Spleen (tissue), 11 donors: ENCODE data around the gene MAP2K3. TPM values are rescaled to one million over a fixed set of nuclear protein-coding genes. Genes with fewer than 3 reads are reported as not detected.
"Not testable (repeated sequence)": the region's sequence is repeated elsewhere in the genome, so short reads cannot be mapped to it uniquely, and the experiment has no call there.

Source experiments
- DNase-seq: peaks from one replicate; pipeline ENCODE4 v3.0.0-alpha.2; 2020
- H3K27ac ChIP-seq, 8 donors: fragments of 200-600 bp; sonication (generic) in 7 of 8; 1 replicate in 4 of 8; 2 replicates in 4 of 8; pipeline versions ENCODE4 v1.5.0 to v1.8.0; 2016 to 2021; ENCODE audit warnings: inconsistent platforms in 4 of 8, mild to moderate bottlenecking in 4 of 8, moderate library complexity in 1 of 8
- H3K27me3 ChIP-seq, 7 donors: fragments of 200-600 bp; sonication (generic) in 6 of 7; replicated peaks in 1 of 7; 1 replicate in 4 of 7; 2 replicates in 3 of 7; pipeline versions ENCODE4 v1.5.0 to v1.8.0; 2016 to 2021; ENCODE audit warnings: inconsistent platforms in 3 of 7, mild to moderate bottlenecking in 1 of 7
- H3K36me3 ChIP-seq, 6 donors: fragments of 200-600 bp; sonication (generic) in 5 of 6; 1 replicate in 4 of 6; 2 replicates in 2 of 6; pipeline versions ENCODE4 v1.5.0 to v1.8.0; 2016 to 2021; ENCODE audit warnings: inconsistent platforms in 2 of 6
- H3K4me1 ChIP-seq, 6 donors: fragments of 200-600 bp; sonication (generic) in 5 of 6; 1 replicate in 3 of 6; 2 replicates in 3 of 6; pipeline versions ENCODE4 v1.5.0 to v1.8.0; 2016 to 2021; ENCODE audit warnings: inconsistent platforms in 3 of 6
- H3K4me3 ChIP-seq, 8 donors: fragments of 200-600 bp; sonication (generic) in 7 of 8; 1 replicate in 4 of 8; 2 replicates in 4 of 8; pipeline versions ENCODE4 v1.5.0 to v1.8.0; 2016 to 2021; ENCODE audit warnings: inconsistent platforms in 4 of 8, mild to moderate bottlenecking in 4 of 8, moderate library complexity in 2 of 8
- H3K9me3 ChIP-seq, 8 donors: fragments of 200-600 bp; sonication (generic) in 7 of 8; 1 replicate in 4 of 8; 2 replicates in 4 of 8; pipeline versions ENCODE4 v1.5.0 to v1.8.0; 2016 to 2021; ENCODE audit warnings: inconsistent platforms in 4 of 8
- POLR2AphosphoS5 ChIP-seq, 3 donors: sonication (generic); formaldehyde crosslinking; IDR thresholded peaks; one replicate each; pipeline ENCODE4 v1.5.1; 2017; ENCODE audit warnings: antibody characterized with exemption in 3 of 3
- WGBS, 5 donors: extraction: QIAGEN DNeasy Blood & Tissue Kit in 3 of 5; methylation state at CpG; one replicate each; pipeline versions ENCODE4 v1.1.5 to v1.1.7; 2013 to 2018; 5-methylcytosine and 5-hydroxymethylcytosine counted together
- intact Hi-C: fragments of 100-400 bp; cut with DNase I; formaldehyde crosslinking; loops from one replicate; pipeline ENCODE4 v1.15.0; 2023; ENCODE audit warnings: low total_unique reads
- polyA plus RNA-seq, 3 donors: library from polyadenylated mRNA; stranded (reverse); fragments of 200-250 nt; gene quantifications; one replicate each; pipeline ENCODE4 v1.2.1, GENCODE V29; 2013
- total RNA-seq, 7 donors: library from RNA; depleted of rRNA in 3 of 7; stranded (reverse); fragments of >200 nt in 3 of 7; fragmentation: NEBNext Ultra II Directional in 4 of 7; extraction: Animal tissue kit (Norgen Biotek cat#: 25700) in 4 of 7; gene quantifications; one replicate each; pipeline versions ENCODE4 v1.1.0 to v1.2.1, GENCODE V29; 2016 to 2021
- TF ChIP-seq, protein P1 (sequence below), 11 experiments: fragments of 200-600 bp in 7 of 11; fragments of 450-650 bp in 4 of 11; sonication (generic) in 4 of 11; IDR thresholded peaks in 8 of 11; conservative IDR thresholded peaks in 3 of 11; 1 replicate in 7 of 11; 2 replicates in 4 of 11; pipeline versions ENCODE4 v1.4.0 to v1.8.0; 2016 to 2021; ENCODE audit warnings: antibody characterized with exemption in 11 of 11, inconsistent platforms in 4 of 11, mild to moderate bottlenecking in 1 of 11
- donor health status: healthy with polysubstance abuse.
- donor health status: DM: no; HTN: no; CAD: no; lungs with moderate emphysema.
- donor health status: DM: no; HTN: no; CAD: no.
- donor health status: Bipolar disorder and iron deficiency.
- donor health status: healthy.
- donor health status: DM: no; HTN: no; CAD: no.
- donor health status: DM: yes; HTN: yes; CAD: no.

MAP2K3 gene
- total and polyA plus RNA-seq, 10 donors: 31.7 to 121 (median 62.5) TPM

DNA sequence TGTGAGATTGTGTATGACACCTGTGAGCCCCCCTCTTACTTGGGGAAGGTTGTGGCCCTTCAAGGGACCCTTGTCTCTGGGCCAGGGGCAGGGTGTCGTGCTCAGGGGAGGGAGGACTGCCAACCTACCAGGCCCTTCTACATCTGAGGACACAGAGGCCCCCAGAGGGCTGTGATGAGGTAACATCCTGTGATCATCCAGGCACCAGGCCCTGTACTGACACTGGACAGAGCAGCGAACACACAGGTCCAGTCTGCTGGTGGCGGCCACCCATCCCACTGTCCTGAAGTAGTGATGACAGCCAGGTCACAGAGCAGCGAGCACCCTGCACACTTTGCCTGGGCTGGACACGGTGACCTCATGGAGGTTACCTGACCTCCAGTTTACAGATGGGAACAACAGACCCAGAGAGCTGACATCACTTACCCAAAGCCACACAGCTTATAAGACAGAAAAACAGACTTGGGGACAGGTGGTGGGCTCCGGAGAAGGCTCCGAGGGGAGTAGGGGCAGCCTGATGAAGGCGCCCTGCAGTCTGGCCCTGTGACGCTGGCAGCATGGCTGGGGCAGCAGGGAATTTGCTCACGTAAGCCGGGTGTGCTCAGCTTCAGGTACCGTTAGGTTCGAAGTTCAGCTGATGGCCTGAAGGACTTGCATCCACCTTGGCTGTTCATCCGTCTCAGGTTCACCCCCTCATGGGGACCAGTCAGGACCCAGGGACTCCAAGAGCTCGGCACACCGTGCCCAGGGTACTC lies 30.9 kb downstream of the MAP2K3 start:
- not testable (repeated sequence) for H3K27me3 ChIP-seq, H3K9me3 ChIP-seq, H3K4me3 ChIP-seq
- Histone ChIP-seq H3K36me3 (peaks cover 0 to 53% (median 38%) of the 10 kb centered on the region in 6 donors), H3K27ac (peak overlapping the region in 1 of 8 donors; percentile 2), H3K4me1 (peaks cover 0 to 16% (median 6%) of the 10 kb centered on the region in 6 donors)
- intact Hi-C loops: loop anchor here (10.0 kb wide), 1 partner anchor 129 kb away; no protein-coding TSS in a partner anchor
- DNase-seq: peak; percentile 71
- 86 to 95% (median 92%) methylated on average over 3 to 14 of the region's 16 CpGs for WGBS, 5 donors
- peak in 2 of 3 donors; percentile 22 to 35 for TF ChIP-seq POLR2AphosphoS5 (IDR thresholded peaks at IDR 0.05)

GRCh38 chr17:21316212-21316886 lies 31.8 kb downstream of the MAP2K3 start:
- H3K9me3 ChIP-seq, H3K4me1 ChIP-seq, H3K27me3 ChIP-seq, H3K27ac ChIP-seq: not testable (repeated sequence)
- 41 to 71% (median 61%) methylated on average over 6 to 9 of the region's 39 CpGs for WGBS, 5 donors
- H3K4me3 ChIP-seq: peak overlapping the region in 2 of 8 donors; percentile 19 to 51
- intact Hi-C loops: loop anchor here (10.0 kb wide), 1 partner anchor 128 kb away; no protein-coding TSS in a partner anchor
- TF ChIP-seq, protein P1, sequence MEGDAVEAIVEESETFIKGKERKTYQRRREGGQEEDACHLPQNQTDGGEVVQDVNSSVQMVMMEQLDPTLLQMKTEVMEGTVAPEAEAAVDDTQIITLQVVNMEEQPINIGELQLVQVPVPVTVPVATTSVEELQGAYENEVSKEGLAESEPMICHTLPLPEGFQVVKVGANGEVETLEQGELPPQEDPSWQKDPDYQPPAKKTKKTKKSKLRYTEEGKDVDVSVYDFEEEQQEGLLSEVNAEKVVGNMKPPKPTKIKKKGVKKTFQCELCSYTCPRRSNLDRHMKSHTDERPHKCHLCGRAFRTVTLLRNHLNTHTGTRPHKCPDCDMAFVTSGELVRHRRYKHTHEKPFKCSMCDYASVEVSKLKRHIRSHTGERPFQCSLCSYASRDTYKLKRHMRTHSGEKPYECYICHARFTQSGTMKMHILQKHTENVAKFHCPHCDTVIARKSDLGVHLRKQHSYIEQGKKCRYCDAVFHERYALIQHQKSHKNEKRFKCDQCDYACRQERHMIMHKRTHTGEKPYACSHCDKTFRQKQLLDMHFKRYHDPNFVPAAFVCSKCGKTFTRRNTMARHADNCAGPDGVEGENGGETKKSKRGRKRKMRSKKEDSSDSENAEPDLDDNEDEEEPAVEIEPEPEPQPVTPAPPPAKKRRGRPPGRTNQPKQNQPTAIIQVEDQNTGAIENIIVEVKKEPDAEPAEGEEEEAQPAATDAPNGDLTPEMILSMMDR (IDR thresholded peaks at IDR 0.05 in 8 of 11, conservative IDR thresholded peaks at IDR 0.05 in 3 of 11): peak in 5 of 11 experiments; percentile 25 to 50 (median 32)
- DNase-seq: peak; percentile 75
- H3K36me3 ChIP-seq: peaks cover 0 to 44% (median 35%) of the 10 kb centered on the region in 6 donors

DNA sequence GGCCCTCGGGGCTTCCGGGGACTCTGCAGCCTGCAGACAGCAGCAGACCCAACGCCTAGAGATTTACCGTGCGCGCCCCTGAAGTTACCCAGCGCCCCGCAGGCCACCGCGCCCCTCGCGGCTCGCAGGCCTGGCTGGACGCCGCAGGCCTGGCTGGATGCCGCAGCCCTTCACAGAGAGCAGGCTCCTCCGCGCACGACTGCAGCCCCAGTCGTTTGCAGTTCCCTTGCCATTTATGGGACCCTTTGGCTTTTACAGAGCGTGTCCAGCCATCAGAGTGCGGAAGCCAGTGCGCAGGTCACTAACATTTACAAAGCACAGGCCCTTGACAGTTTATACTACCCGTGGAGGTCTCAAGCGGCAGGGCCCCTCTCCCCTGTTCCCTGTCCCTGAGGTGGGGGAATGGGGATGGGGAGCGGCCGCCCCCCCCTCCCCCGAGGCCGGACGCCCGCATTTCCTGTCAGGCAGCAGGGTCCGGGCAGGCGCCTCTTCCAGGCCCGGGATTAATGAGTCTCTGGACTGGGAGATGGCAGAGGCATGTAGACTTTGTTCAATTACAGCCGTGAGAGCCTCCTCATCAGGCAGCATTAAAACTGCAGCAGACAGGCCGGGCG lies 32.5 kb downstream of the MAP2K3 start:
- peaks cover 0 to 37% (median 31%) of the 10 kb centered on the region in 6 donors for H3K36me3 ChIP-seq
- TF ChIP-seq, protein P1 (IDR thresholded peaks at IDR 0.05 in 8 of 11, conservative IDR thresholded peaks at IDR 0.05 in 3 of 11): peak in 2 of 11 experiments; percentile 41
- TF ChIP-seq POLR2AphosphoS5 (IDR thresholded peaks at IDR 0.05): peak in 1 of 3 donors; percentile 19
- peak; percentile 81 for DNase-seq
- intact Hi-C loops: loop anchor here (10.0 kb wide), 1 partner anchor 128 kb away; no protein-coding TSS in a partner anchor
- peak overlapping the region in 2 of 8 donors; percentile 19 to 51 for H3K4me3 ChIP-seq
- H3K4me1 ChIP-seq, H3K27me3 ChIP-seq, H3K9me3 ChIP-seq, H3K27ac ChIP-seq: not testable (repeated sequence)
- 19 to 27% (median 21%) methylated on average over 10 to 35 of the region's 37 CpGs for WGBS, 5 donors

DNA sequence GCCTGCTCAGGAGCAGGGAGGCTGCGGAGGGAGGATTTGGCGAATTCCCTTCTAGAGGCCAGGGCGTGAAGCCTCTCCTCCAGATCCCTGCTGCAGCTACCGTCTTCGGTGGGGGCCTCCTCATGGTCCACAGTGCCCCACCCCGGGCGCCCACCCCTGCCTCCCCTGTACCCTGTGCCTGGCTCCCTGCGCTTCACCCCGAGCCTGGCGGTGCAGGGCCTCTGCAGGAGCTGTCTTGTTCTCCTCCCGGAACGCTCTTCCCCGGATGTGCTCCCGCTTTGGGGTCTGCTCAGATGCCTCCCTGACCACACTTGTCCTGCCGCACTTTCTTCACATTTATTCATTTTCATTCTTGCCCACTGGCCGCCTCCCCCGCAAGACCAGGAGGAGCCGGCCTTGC lies 33.3 kb downstream of the MAP2K3 start:
- H3K27ac ChIP-seq, H3K27me3 ChIP-seq, H3K9me3 ChIP-seq, H3K4me3 ChIP-seq: not testable (repeated sequence)
- WGBS, 5 donors: 87 to 92% (median 91%) methylated on average over 17 to 18 of the region's 18 CpGs
- intact Hi-C loops: loop anchor here (10.0 kb wide), 1 partner anchor 127 kb away; no protein-coding TSS in a partner anchor
- DNase-seq: peak; percentile 85
- Histone ChIP-seq H3K4me1 (peaks cover 0 to 12% (median 10%) of the 10 kb centered on the region in 6 donors), H3K36me3 (peaks cover 0 to 29% (median 22%) of the 10 kb centered on the region in 6 donors)
